Peyer's patch (tissue), 4 donors: ENCODE results near the gene NT5DC3. TPM values are rescaled to one million over a fixed set of nuclear protein-coding genes. Genes with fewer than 3 reads are reported as not detected.
A peak's percentile ranks its signal among the peaks of the same experiment; 100 is the strongest.

ENCODE experiments used
- DNase-seq, 3 donors: peaks; one replicate each; pipeline ENCODE4 v3.0.0-alpha.2; 2017 to 2019
- H3K27ac ChIP-seq, 4 donors: fragments of 200-600 bp; sonication (generic); one replicate each; pipeline ENCODE4 v1.5.1; 2016 to 2019
- H3K27me3 ChIP-seq, 2 donors: fragments of 200-600 bp; sonication (generic); one replicate each; pipeline ENCODE4 v1.5.1; 2019
- H3K36me3 ChIP-seq, 3 donors: fragments of 200-600 bp; sonication (generic); one replicate each; pipeline ENCODE4 v1.5.1; 2016 to 2019
- H3K4me1 ChIP-seq, 4 donors: fragments of 200-600 bp; sonication (generic); one replicate each; pipeline ENCODE4 v1.5.1; 2016 to 2019
- H3K4me3 ChIP-seq, 4 donors: fragments of 200-600 bp; sonication (generic); 1 replicate in 3 of 4; 2 replicates in 1 of 4; pipeline ENCODE4 v1.5.1; 2016 to 2019; ENCODE audit warnings: mild to moderate bottlenecking in 1 of 4
- H3K9me3 ChIP-seq, 4 donors: fragments of 200-600 bp; sonication (generic); one replicate each; pipeline ENCODE4 v1.5.1; 2016 to 2019; ENCODE audit warnings: mild to moderate bottlenecking in 1 of 4
- POLR2A ChIP-seq, 2 donors: fragments of 450-650 bp; IDR thresholded peaks; one replicate each; pipeline ENCODE4 v1.5.1; 2017; ENCODE audit warnings: antibody characterized with exemption in 2 of 2, mild to moderate bottlenecking in 2 of 2, moderate library complexity in 2 of 2
- total RNA-seq, 4 donors: library from RNA; depleted of rRNA; stranded (reverse); fragments of >200 nt; gene quantifications; one replicate each; pipeline ENCODE4 v1.1.0, GENCODE V29; 2016
- TF ChIP-seq, protein P1 (sequence below), 6 experiments: fragments of 450-650 bp in 4 of 6; fragments of 200-600 bp in 2 of 6; sonication (generic) in 1 of 6; IDR thresholded peaks; one replicate each; pipeline ENCODE4 v1.5.1; 2017 to 2019; ENCODE audit warnings: antibody characterized with exemption in 6 of 6, mild to moderate bottlenecking in 3 of 6, moderate library complexity in 1 of 6

The NT5DC3 gene
- total RNA-seq, 4 donors from 2014 or later = 3.9 to 10.2 (median 7.4) TPM

DNA sequence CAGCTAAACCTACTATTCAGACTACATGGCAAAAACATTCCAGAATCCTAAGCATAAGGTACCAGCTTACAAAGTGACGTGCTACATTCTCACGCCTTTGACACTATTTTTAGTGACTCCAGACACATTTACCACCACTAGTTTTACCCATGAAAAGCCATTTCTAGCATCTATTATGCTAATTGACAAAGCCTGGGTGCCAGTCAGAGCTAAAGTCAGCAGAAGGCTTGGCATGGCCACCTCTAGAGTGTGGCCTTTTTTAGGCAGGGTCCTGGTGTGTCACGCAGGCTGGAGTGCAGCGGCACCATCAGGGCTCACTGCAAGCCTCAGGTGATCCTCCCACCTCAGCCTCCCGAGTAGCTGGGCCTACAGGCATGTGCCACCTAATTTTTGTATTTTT lies 75.7 kb downstream of the NT5DC3 start:
- Histone ChIP-seq H3K27me3 (no peaks in the 10 kb centered on the region), H3K27ac (no peak overlapping the region), H3K4me1 (no peaks in the 10 kb centered on the region), H3K4me3 (no peak overlapping the region), H3K36me3 (no peaks in the 10 kb centered on the region), H3K9me3 (no peaks in the 10 kb centered on the region)
- DNase-seq = no peak
- no peak for TF ChIP-seq POLR2A (IDR thresholded peaks at IDR 0.05)
- TF ChIP-seq, protein P1, sequence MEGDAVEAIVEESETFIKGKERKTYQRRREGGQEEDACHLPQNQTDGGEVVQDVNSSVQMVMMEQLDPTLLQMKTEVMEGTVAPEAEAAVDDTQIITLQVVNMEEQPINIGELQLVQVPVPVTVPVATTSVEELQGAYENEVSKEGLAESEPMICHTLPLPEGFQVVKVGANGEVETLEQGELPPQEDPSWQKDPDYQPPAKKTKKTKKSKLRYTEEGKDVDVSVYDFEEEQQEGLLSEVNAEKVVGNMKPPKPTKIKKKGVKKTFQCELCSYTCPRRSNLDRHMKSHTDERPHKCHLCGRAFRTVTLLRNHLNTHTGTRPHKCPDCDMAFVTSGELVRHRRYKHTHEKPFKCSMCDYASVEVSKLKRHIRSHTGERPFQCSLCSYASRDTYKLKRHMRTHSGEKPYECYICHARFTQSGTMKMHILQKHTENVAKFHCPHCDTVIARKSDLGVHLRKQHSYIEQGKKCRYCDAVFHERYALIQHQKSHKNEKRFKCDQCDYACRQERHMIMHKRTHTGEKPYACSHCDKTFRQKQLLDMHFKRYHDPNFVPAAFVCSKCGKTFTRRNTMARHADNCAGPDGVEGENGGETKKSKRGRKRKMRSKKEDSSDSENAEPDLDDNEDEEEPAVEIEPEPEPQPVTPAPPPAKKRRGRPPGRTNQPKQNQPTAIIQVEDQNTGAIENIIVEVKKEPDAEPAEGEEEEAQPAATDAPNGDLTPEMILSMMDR (IDR thresholded peaks at IDR 0.05) = no peak

DNA sequence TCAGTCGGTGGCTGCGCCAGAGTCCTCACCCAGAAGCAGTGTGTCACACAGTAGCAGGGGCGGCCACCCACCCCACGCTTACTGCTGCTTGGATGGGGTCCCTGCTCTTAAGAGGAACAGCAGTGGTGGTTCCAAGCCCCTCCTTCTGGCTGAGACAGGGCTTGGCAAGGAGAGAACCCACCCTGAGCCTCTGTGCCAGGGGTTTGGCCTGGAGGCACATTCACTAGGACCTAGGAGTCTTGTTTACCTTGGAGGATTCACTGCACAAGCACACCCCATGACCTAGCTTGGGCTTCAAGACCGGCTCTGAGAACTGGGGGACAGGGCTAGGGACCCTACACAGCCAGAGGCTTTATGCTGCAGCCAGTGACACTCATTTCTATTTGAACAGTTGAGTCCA lies 78.6 kb downstream of the NT5DC3 start:
- H3K9me3 ChIP-seq = no peaks in the 10 kb centered on the region
- DNase-seq = peak in 1 of 3 donors; percentile 21
- H3K36me3 ChIP-seq = no peaks in the 10 kb centered on the region
- no peaks in the 10 kb centered on the region for H3K27me3 ChIP-seq
- H3K4me3 ChIP-seq = no peak overlapping the region
- TF ChIP-seq, protein P1 (IDR thresholded peaks at IDR 0.05) = no peak
- no peak for TF ChIP-seq POLR2A (IDR thresholded peaks at IDR 0.05)
- H3K4me1 ChIP-seq = no peaks in the 10 kb centered on the region
- no peak overlapping the region for H3K27ac ChIP-seq

DNA sequence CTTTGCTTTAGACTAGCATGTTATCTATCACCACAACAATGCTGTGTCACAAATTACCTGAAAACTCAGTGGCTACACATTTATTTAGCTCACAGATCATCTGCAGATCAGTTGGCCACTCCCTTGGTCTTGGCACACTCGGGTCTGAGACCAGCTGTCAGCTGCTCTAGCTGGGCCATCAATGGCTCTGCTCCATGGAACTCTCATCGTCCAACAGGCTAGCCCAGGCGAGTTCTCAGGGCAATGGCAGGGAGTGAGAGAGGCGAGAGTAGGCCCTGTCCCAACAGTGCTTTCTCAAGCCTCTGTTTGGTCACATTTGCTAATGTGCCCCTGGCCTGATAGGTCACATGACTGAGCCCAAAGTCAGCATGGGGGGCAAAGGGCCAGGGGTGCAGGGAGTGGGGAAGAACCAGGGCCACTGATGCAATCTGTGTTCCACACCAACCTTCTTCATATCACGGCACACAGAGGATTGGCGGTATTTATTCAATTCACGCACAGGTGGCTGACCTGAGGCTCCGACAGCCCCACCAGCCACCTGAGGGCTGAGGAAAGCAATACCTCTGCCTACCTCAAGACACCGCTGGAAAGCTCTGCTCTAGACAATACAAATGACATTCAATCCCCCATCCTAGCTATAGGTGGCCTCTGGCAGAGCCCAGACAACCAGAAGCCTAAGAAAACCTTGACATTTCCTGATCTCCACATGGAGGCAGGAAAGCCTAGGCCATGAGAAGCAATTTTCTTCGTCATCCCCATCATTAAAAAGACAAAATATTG lies 82.5 kb downstream of the NT5DC3 start:
- no peak for DNase-seq
- Histone ChIP-seq H3K27ac (no peak overlapping the region), H3K9me3 (no peaks in the 10 kb centered on the region), H3K4me3 (no peak overlapping the region), H3K27me3 (no peaks in the 10 kb centered on the region), H3K4me1 (no peaks in the 10 kb centered on the region), H3K36me3 (no peaks in the 10 kb centered on the region)
- TF ChIP-seq, protein P1 (IDR thresholded peaks at IDR 0.05) = no peak
- no peak for TF ChIP-seq POLR2A (IDR thresholded peaks at IDR 0.05)

DNA sequence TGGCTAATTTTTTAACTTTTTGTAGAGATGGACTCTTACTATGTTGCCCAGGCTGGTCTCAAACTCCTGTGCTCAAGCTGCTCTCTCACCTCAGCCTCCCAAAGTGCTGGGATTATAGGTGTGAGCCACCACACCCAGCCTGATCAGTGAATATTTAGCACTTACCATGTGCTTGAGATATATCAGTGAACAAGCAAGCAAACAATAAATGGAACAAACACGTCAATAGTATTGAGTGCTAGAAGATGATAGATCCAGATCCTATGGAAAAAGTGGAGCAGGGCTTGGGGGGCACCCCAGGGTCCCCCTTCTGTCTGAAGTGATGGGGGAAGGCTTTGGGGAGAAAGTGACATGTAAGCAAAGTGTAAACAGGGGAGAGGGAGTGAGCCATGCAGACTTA lies 83.8 kb downstream of the NT5DC3 start:
- H3K27ac ChIP-seq = no peak overlapping the region
- no peak overlapping the region for H3K4me3 ChIP-seq
- no peaks in the 10 kb centered on the region for H3K9me3 ChIP-seq
- H3K36me3 ChIP-seq = no peaks in the 10 kb centered on the region
- no peaks in the 10 kb centered on the region for H3K27me3 ChIP-seq
- no peaks in the 10 kb centered on the region for H3K4me1 ChIP-seq
- TF ChIP-seq POLR2A (IDR thresholded peaks at IDR 0.05) = no peak
- TF ChIP-seq, protein P1 (IDR thresholded peaks at IDR 0.05) = no peak
- DNase-seq = no peak

DNA sequence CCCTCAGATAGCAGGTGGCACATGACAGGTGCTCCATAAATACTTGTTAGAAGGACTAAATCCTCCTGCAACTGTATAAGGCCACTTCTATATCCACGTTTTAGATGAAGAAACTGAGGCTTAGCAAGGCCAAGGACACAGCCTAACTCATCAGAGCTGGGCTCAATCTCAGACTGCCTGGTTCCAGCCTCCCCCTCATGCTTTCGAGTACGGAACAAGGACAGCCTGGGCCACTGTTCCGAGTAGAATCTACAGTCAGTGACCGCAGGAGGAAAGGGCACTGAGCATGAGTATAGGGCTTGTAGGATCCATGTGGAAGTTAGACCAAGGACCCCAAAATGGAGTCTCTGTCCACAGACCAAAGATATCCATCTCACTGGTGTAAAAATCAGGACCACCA lies 84.6 kb downstream of the NT5DC3 start:
- no peak for DNase-seq
- Histone ChIP-seq H3K27me3 (no peaks in the 10 kb centered on the region), H3K9me3 (no peaks in the 10 kb centered on the region), H3K27ac (no peak overlapping the region), H3K36me3 (no peaks in the 10 kb centered on the region), H3K4me3 (no peak overlapping the region), H3K4me1 (no peaks in the 10 kb centered on the region)
- TF ChIP-seq, protein P1 (IDR thresholded peaks at IDR 0.05) = no peak
- no peak for TF ChIP-seq POLR2A (IDR thresholded peaks at IDR 0.05)
